Osteocyte (in vitro differentiated cells): ENCODE results near the gene TRPM3. TPM values are rescaled to one million over a fixed set of nuclear protein-coding genes. Genes with fewer than 3 reads are reported as not detected.

Source experiments
- DNase-seq: peaks from one replicate; pipeline ENCODE4 v3.0.0; 2021; ENCODE audit warnings: mixed read lengths; ENCODE audit not compliant: unreplicated experiment; ENCODE audit errors: extremely low spot score
- H3K27ac Mint-ChIP-seq: one replicate; pipeline ENCODE4 v1.8.0; 2021; ENCODE audit warnings: mild to moderate bottlenecking, mixed read lengths; ENCODE audit not compliant: unreplicated experiment
- H3K27me3 Mint-ChIP-seq: one replicate; pipeline ENCODE4 v1.8.0; 2021; ENCODE audit warnings: mixed read lengths; ENCODE audit not compliant: unreplicated experiment
- H3K36me3 Mint-ChIP-seq: one replicate; pipeline ENCODE4 v1.8.0; 2021; ENCODE audit warnings: mixed read lengths; ENCODE audit not compliant: unreplicated experiment
- H3K4me1 Mint-ChIP-seq: one replicate; pipeline ENCODE4 v1.8.0; 2021; ENCODE audit warnings: mixed read lengths; ENCODE audit not compliant: unreplicated experiment
- H3K4me3 Mint-ChIP-seq: one replicate; pipeline ENCODE4 v1.8.0; 2021; ENCODE audit warnings: mild to moderate bottlenecking, moderate library complexity, mixed read lengths; ENCODE audit not compliant: unreplicated experiment
- H3K9me3 Mint-ChIP-seq: one replicate; pipeline ENCODE4 v1.8.0; 2021; ENCODE audit warnings: mixed read lengths; ENCODE audit not compliant: unreplicated experiment
- total RNA-seq: library from RNA; stranded (reverse); gene quantifications from 2 replicates; pipeline ENCODE4 v1.2.1, GENCODE V29; 2021
- TF ChIP-seq, protein P1 (sequence below): fragments of 200-600 bp; sonication (generic); IDR thresholded peaks from 2 replicates; pipeline ENCODE4 v1.5.0; 2021; ENCODE audit warnings: antibody characterized with exemption, mild to moderate bottlenecking, moderate library complexity

TRPM3 gene
- total RNA-seq, 1 donor from 2014 or later = 0.05 TPM

- H3K9me3 Mint-ChIP-seq = no peaks in the 10 kb centered on the region
- H3K4me1 Mint-ChIP-seq = peaks cover 42% of the 10 kb centered on the region
- H3K4me3 Mint-ChIP-seq = no peak overlapping the region
- TF ChIP-seq, protein P1, sequence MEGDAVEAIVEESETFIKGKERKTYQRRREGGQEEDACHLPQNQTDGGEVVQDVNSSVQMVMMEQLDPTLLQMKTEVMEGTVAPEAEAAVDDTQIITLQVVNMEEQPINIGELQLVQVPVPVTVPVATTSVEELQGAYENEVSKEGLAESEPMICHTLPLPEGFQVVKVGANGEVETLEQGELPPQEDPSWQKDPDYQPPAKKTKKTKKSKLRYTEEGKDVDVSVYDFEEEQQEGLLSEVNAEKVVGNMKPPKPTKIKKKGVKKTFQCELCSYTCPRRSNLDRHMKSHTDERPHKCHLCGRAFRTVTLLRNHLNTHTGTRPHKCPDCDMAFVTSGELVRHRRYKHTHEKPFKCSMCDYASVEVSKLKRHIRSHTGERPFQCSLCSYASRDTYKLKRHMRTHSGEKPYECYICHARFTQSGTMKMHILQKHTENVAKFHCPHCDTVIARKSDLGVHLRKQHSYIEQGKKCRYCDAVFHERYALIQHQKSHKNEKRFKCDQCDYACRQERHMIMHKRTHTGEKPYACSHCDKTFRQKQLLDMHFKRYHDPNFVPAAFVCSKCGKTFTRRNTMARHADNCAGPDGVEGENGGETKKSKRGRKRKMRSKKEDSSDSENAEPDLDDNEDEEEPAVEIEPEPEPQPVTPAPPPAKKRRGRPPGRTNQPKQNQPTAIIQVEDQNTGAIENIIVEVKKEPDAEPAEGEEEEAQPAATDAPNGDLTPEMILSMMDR = no peak
- no peaks in the 10 kb centered on the region for H3K36me3 Mint-ChIP-seq
- H3K27me3 Mint-ChIP-seq = no peaks in the 10 kb centered on the region
- H3K27ac Mint-ChIP-seq = peak overlapping the region; percentile 73
- no peak for DNase-seq
These were observed 553.9 kb downstream of the TRPM3 start for GRCh38 chr9:70567511-70567910.

DNA sequence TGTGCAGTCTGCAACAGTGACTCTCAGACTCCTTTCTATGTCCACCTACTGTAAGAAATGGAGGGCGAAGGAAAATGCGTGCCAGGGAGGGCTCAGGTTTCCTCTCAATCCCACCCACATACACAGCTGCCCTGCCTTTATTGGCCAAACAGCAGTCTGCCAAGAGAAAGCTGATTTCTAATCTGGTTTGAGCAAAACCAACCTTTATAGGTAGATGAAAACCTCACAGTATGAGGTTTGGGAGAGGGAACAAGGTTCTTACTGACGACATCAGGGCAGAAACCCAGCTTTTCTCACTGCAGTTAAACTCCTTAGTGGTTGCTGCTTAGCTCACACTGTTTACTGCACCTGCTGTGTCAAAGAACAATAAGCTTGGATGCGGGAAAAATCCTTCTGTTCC lies 554.7 kb downstream of the TRPM3 start:
- DNase-seq = no peak
- H3K27ac Mint-ChIP-seq = peak overlapping the region; percentile 73
- H3K27me3 Mint-ChIP-seq = no peaks in the 10 kb centered on the region
- H3K36me3 Mint-ChIP-seq = no peaks in the 10 kb centered on the region
- H3K9me3 Mint-ChIP-seq = no peaks in the 10 kb centered on the region
- peaks cover 42% of the 10 kb centered on the region for H3K4me1 Mint-ChIP-seq
- TF ChIP-seq, protein P1 = no peak
- H3K4me3 Mint-ChIP-seq = no peak overlapping the region

DNA sequence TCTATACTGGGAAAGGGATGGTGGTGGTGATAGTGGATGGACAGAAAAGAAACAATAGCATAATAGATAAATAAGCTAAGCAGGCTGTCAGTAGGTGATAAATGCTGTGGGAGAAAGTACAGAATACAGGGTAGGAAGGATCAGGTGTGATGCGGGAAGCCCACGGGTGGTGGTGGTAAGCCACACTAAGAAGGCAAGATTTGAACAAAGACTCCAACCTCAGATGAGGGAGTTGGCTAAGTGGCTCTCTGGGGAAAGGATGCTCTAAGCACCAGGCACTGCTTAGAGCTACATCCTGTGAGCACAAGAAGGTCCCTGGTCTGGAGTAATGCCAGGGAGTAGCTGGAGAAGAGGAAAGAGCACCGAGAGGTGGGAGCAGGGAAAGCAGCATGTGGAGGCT lies 555.4 kb downstream of the TRPM3 start:
- H3K4me3 Mint-ChIP-seq = no peak overlapping the region
- no peaks in the 10 kb centered on the region for H3K9me3 Mint-ChIP-seq
- peak overlapping the region; percentile 55 for H3K27ac Mint-ChIP-seq
- DNase-seq = no peak
- TF ChIP-seq, protein P1 = no peak
- H3K27me3 Mint-ChIP-seq = no peaks in the 10 kb centered on the region
- peaks cover 43% of the 10 kb centered on the region for H3K4me1 Mint-ChIP-seq
- H3K36me3 Mint-ChIP-seq = no peaks in the 10 kb centered on the region

- peak; percentile 6 for DNase-seq
- no peaks in the 10 kb centered on the region for H3K9me3 Mint-ChIP-seq
- H3K4me1 Mint-ChIP-seq = peaks cover 43% of the 10 kb centered on the region
- TF ChIP-seq, protein P1 = no peak
- H3K27ac Mint-ChIP-seq = peak overlapping the region; percentile 97
- no peaks in the 10 kb centered on the region for H3K27me3 Mint-ChIP-seq
- H3K4me3 Mint-ChIP-seq = no peak overlapping the region
- no peaks in the 10 kb centered on the region for H3K36me3 Mint-ChIP-seq
These were observed 556.7 kb downstream of the TRPM3 start for GRCh38 chr9:70564468-70565335.

DNA sequence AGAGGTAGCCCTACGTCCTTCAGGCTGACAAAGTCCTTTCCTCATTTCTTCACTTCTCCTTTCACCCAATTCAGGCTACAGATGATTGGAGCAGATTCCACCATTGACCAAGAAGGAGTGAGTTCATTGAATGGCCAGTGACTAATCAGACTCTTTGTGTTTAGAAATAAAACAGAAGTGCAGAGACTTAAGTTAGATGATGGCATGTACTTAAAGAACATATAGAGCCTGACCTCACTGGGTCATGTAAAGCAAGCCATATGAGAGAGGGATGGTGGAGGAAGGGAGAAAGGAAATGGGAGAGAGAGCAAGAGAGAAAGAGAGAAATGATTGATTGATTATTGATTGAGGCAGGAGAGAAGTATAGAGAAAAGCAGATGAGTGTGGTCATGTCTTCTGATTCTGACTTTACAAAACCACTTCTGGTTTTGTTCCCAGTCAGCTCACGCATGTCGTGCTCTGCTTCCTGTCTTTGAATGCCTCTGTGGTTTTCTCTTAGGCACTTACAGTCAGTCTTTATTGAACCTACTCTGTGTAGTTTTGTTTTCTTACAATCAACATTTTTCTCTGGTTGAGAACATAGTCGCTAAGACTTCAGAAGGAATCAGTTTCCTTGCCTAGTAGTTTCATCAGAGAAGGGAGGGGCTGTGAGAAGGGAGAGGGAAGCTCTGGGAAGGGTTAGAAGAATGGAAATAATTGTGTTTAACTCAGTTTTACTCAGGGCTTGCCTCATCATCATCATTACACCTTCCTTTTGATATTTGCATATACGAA lies 557.8 kb downstream of the TRPM3 start:
- TF ChIP-seq, protein P1 = no peak
- no peaks in the 10 kb centered on the region for H3K27me3 Mint-ChIP-seq
- H3K36me3 Mint-ChIP-seq = no peaks in the 10 kb centered on the region
- no peak for DNase-seq
- H3K27ac Mint-ChIP-seq = peak overlapping the region; percentile 97
- no peak overlapping the region for H3K4me3 Mint-ChIP-seq
- peaks cover 43% of the 10 kb centered on the region for H3K4me1 Mint-ChIP-seq
- H3K9me3 Mint-ChIP-seq = no peaks in the 10 kb centered on the region
